Astrocyte (in vitro differentiated cells and primary cell): ENCODE results near the gene MRPS17. TPM values are rescaled to one million over a fixed set of nuclear protein-coding genes. Genes with fewer than 3 reads are reported as not detected.
A peak's percentile ranks its signal among the peaks of the same experiment; 100 is the strongest.

Experiments used
- DNase-seq: peaks from one replicate; pipeline ENCODE4 v3.0.0-alpha.2; 2010; ENCODE audit warnings: low read depth
- FAIRE-seq: peaks from 2 replicates; lab custom pipeline; 2011; peaks lifted over from hg19 to GRCh38; lab: Jason Lieb, UNC
- H2AFZ ChIP-seq: 2 replicates; pipeline ENCODE4 v1.6.0; 2012; ENCODE audit warnings: low read depth, low read length, inconsistent platforms
- H3K27ac ChIP-seq: 2 replicates; pipeline ENCODE4 v1.5.1; 2011; ENCODE audit warnings: low read depth, low read length, inconsistent platforms
- H3K27me3 ChIP-seq: 2 replicates; pipeline ENCODE4 v1.6.0; 2011; ENCODE audit warnings: low read length, inconsistent platforms; ENCODE audit not compliant: insufficient read depth
- H3K36me3 ChIP-seq: 2 replicates; pipeline ENCODE4 v1.5.1; 2011; ENCODE audit warnings: low read length, inconsistent platforms; ENCODE audit not compliant: insufficient read depth
- H3K4me1 ChIP-seq: 2 replicates; pipeline ENCODE4 v1.5.1; 2011; ENCODE audit warnings: low read length, inconsistent platforms; ENCODE audit not compliant: insufficient read depth
- H3K4me2 ChIP-seq: 2 replicates; pipeline ENCODE4 v1.6.0; 2012; ENCODE audit warnings: low read length, inconsistent platforms
- H3K4me3 ChIP-seq: 2 replicates; pipeline ENCODE4 v1.5.1; 2011; ENCODE audit warnings: low read depth, mild to moderate bottlenecking, low read length, inconsistent platforms; ENCODE audit not compliant: insufficient read depth
- H3K79me2 ChIP-seq: 2 replicates; pipeline ENCODE4 v1.6.0; 2012; ENCODE audit warnings: mild to moderate bottlenecking, low read length, inconsistent platforms; ENCODE audit not compliant: insufficient read depth
- H3K9ac ChIP-seq: 2 replicates; pipeline ENCODE4 v1.6.0; 2012; ENCODE audit warnings: mild to moderate bottlenecking, low read length, inconsistent platforms
- H3K9me3 ChIP-seq: 2 replicates; pipeline ENCODE4 v1.5.1; 2012; ENCODE audit warnings: low read depth, mild to moderate bottlenecking, low read length, inconsistent platforms; ENCODE audit not compliant: insufficient read depth
- H4K20me1 ChIP-seq: 2 replicates; pipeline ENCODE4 v1.6.0; 2012; ENCODE audit warnings: low read length, inconsistent platforms; ENCODE audit not compliant: insufficient read depth
- H3K27ac Mint-ChIP-seq: one replicate; pipeline ENCODE4 v1.8.0; 2021; ENCODE audit warnings: mild to moderate bottlenecking, mixed read lengths; ENCODE audit not compliant: unreplicated experiment
- H3K27me3 Mint-ChIP-seq: one replicate; pipeline ENCODE4 v1.8.0; 2021; ENCODE audit warnings: low read depth, mixed read lengths; ENCODE audit not compliant: unreplicated experiment
- H3K36me3 Mint-ChIP-seq: one replicate; pipeline ENCODE4 v1.8.0; 2021; ENCODE audit warnings: low read depth, mixed read lengths; ENCODE audit not compliant: unreplicated experiment
- H3K4me1 Mint-ChIP-seq: one replicate; pipeline ENCODE4 v1.8.0; 2021; ENCODE audit warnings: low read depth, mixed read lengths; ENCODE audit not compliant: unreplicated experiment
- H3K4me3 Mint-ChIP-seq: one replicate; pipeline ENCODE4 v1.8.0; 2021; ENCODE audit warnings: mild to moderate bottlenecking, moderate library complexity, mixed read lengths; ENCODE audit not compliant: unreplicated experiment
- H3K9me3 Mint-ChIP-seq: one replicate; pipeline ENCODE4 v1.8.0; 2021; ENCODE audit warnings: mild to moderate bottlenecking, mixed read lengths; ENCODE audit not compliant: unreplicated experiment
- EZH2 ChIP-seq: IDR thresholded peaks from 2 replicates; pipeline ENCODE4 v1.6.1; 2012; ENCODE audit warnings: mild to moderate bottlenecking, low read length, inconsistent platforms; ENCODE audit not compliant: insufficient read depth
- total RNA-seq: library from RNA; stranded (reverse); gene quantifications from 2 replicates; pipeline ENCODE4 v1.2.1, GENCODE V29; 2021
- TF ChIP-seq, protein P1 (sequence below): IDR thresholded peaks from 2 replicates; pipeline ENCODE4 v1.5.1; 2011; ENCODE audit warnings: low read depth, mild to moderate bottlenecking, inconsistent platforms, low read length, moderate library complexity; ENCODE audit not compliant: insufficient read depth

MRPS17 gene
- total RNA-seq, 1 donor from 2014 or later = 15.7 TPM

DNA sequence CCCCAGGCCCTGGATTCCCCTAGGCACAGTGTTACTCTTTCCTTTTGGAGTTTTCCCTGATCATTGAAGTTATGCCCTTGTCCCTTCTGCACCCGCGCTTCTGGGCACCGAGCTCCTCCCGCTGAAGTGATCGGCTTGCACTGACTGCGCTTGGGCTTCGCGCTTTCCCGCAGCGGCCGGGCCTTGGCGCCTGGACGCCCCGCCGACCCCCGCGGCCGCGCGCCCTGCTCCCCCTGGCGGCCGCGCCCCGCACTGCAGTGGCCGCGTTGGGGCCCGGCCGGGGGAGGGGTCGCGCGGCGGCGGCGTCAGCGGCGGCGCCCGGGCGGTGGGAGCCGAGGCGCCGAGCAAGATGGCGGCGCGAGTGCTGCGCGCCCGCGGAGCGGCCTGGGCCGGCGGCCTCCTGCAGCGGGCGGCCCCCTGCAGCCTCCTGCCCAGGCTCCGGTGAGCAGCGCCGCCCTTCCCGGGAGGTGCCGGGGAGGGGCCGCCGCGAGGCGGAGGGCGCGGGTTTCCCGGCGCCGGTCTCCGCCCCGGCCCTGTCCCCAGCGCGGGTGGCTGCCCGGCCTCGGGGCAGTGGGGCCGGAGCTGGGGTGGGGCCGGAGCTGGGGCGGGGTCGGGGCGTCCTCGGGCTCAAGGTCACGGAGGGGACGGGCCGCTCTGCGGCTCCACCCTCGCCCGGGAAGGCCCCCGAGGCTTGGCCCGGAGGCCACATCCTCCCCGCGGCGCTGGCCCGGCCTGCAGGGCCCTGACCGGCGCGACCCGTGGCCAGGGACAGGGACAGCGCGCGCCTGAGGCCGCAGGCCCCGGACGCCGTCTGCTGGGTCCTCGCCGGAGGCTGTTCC lies 12.8 kb downstream of the MRPS17 start, which contains the start of gene NIPSNAP2:
NIPSNAP2 (plus strand) TSS at position 325 of the 839 bp plus-strand sequence; CDS start at position 350, 25 bp downstream.
- Mint-ChIP-seq H3K4me3 (peak within 1 kb of the TSS; percentile 94), H3K4me1 (peaks cover 11% of the 10 kb centered on the region), H3K9me3 (no peaks in the 10 kb centered on the region), H3K27me3 (peaks cover 7% of the 10 kb centered on the region), H3K36me3 (peaks cover 8% of the 10 kb centered on the region), H3K27ac (peak within 1 kb of the TSS; percentile 72)
- H3K36me3 ChIP-seq = no peaks in the 10 kb centered on the region
- H2AFZ ChIP-seq = peak within 1 kb of the TSS; percentile 75
- H3K27me3 ChIP-seq = no peaks in the 10 kb centered on the region
- DNase-seq (no peak), FAIRE-seq (no peak)
- H3K4me2 ChIP-seq = peak within 1 kb of the TSS; percentile 85
- H3K4me1 ChIP-seq = peaks cover 7% of the 10 kb centered on the region
- peaks cover 50% of the 10 kb centered on the region for H3K79me2 ChIP-seq
- H3K9ac ChIP-seq = peak within 1 kb of the TSS; percentile 85
- H3K4me3 ChIP-seq = peak within 1 kb of the TSS; percentile 69
- no peaks in the 10 kb centered on the region for H3K9me3 ChIP-seq
- H3K27ac ChIP-seq = peak within 1 kb of the TSS; percentile 65
- peaks cover 19% of the 10 kb centered on the region for H4K20me1 ChIP-seq
- TF ChIP-seq, protein P1, sequence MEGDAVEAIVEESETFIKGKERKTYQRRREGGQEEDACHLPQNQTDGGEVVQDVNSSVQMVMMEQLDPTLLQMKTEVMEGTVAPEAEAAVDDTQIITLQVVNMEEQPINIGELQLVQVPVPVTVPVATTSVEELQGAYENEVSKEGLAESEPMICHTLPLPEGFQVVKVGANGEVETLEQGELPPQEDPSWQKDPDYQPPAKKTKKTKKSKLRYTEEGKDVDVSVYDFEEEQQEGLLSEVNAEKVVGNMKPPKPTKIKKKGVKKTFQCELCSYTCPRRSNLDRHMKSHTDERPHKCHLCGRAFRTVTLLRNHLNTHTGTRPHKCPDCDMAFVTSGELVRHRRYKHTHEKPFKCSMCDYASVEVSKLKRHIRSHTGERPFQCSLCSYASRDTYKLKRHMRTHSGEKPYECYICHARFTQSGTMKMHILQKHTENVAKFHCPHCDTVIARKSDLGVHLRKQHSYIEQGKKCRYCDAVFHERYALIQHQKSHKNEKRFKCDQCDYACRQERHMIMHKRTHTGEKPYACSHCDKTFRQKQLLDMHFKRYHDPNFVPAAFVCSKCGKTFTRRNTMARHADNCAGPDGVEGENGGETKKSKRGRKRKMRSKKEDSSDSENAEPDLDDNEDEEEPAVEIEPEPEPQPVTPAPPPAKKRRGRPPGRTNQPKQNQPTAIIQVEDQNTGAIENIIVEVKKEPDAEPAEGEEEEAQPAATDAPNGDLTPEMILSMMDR = peak; percentile 17
- TF ChIP-seq EZH2 = no peak

DNA sequence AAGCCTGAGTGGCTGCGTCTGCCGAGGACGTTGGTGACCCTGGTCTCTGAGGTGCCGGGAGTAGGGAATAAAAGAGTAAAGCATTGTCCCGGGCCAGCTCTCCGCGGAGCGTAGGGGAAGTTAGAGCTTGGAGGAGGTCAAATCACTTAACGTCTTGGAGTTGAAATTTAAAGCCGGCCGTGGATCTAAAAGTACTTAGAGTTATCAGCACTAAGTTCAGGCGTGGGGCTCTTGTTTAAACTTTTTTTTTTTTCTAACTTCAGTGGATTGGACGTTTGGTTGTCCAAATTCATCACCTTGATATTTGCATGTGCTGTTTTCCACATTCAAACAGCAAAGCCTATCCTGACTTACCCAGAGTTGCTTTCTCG lies 13.4 kb downstream of the MRPS17 start:
- no peak for FAIRE-seq
- H3K36me3 ChIP-seq = no peaks in the 10 kb centered on the region
- peaks cover 11% of the 10 kb centered on the region for H3K4me1 Mint-ChIP-seq
- peak overlapping the region; percentile 85 for H3K4me2 ChIP-seq
- H3K27ac ChIP-seq = peak overlapping the region; percentile 65
- DNase-seq = no peak
- peak overlapping the region; percentile 85 for H3K9ac ChIP-seq
- peak overlapping the region; percentile 64 for H2AFZ ChIP-seq
- no peaks in the 10 kb centered on the region for H3K9me3 Mint-ChIP-seq
- H3K36me3 Mint-ChIP-seq = peaks cover 9% of the 10 kb centered on the region
- peaks cover 22% of the 10 kb centered on the region for H4K20me1 ChIP-seq
- H3K27me3 ChIP-seq = no peaks in the 10 kb centered on the region
- H3K27me3 Mint-ChIP-seq = peaks cover 7% of the 10 kb centered on the region
- peaks cover 7% of the 10 kb centered on the region for H3K4me1 ChIP-seq
- H3K79me2 ChIP-seq = peaks cover 54% of the 10 kb centered on the region
- no peak for TF ChIP-seq EZH2
- TF ChIP-seq, protein P1 = no peak
- no peaks in the 10 kb centered on the region for H3K9me3 ChIP-seq
- peak overlapping the region; percentile 94 for H3K4me3 Mint-ChIP-seq
- peak overlapping the region; percentile 69 for H3K4me3 ChIP-seq
- peak overlapping the region; percentile 72 for H3K27ac Mint-ChIP-seq
